H9 (cell line): ENCODE measurements around the gene P2RY4. TPM values are rescaled to one million over a fixed set of nuclear protein-coding genes. Genes with fewer than 3 reads are reported as not detected.
A peak's percentile ranks its signal among the peaks of the same experiment; 100 is the strongest.

Experiments
- DNase-seq: peaks from one replicate; pipeline ENCODE4 v3.0.0-alpha.2; 2017
- H2AFZ ChIP-seq: one replicate; pipeline ENCODE4 v1.6.1; 2013; ENCODE audit warnings: mild to moderate bottlenecking, low read length, control low read depth, moderate library complexity
- H2AK5ac ChIP-seq: 2 replicates; pipeline ENCODE4 v1.6.1; 2013; ENCODE audit warnings: low read length, control low read depth, mixed read lengths; ENCODE audit not compliant: insufficient read length
- H2BK120ac ChIP-seq: one replicate; pipeline ENCODE4 v1.6.1; 2013; ENCODE audit warnings: low read depth, mild to moderate bottlenecking, low read length, control low read depth, inconsistent platforms; ENCODE audit not compliant: poor library complexity, severe bottlenecking
- H2BK12ac ChIP-seq: 2 replicates; pipeline ENCODE4 v1.6.1; 2013; ENCODE audit warnings: low read length, control low read depth, mixed read lengths, low read depth; ENCODE audit not compliant: insufficient read length
- H2BK15ac ChIP-seq: 2 replicates; pipeline ENCODE4 v1.6.1; 2013; ENCODE audit warnings: low read depth, low read length, control low read depth
- H2BK20ac ChIP-seq: one replicate; pipeline ENCODE4 v1.6.1; 2013; ENCODE audit warnings: low read depth, mild to moderate bottlenecking, low read length, control low read depth, inconsistent platforms; ENCODE audit not compliant: poor library complexity, severe bottlenecking
- H2BK5ac ChIP-seq: 2 replicates; pipeline ENCODE4 v1.6.1; 2013; ENCODE audit warnings: low read length, control low read depth, mixed read lengths; ENCODE audit not compliant: insufficient read length
- H3K14ac ChIP-seq: 2 replicates; pipeline ENCODE4 v1.6.1; 2013; ENCODE audit warnings: low read length, control low read depth; ENCODE audit not compliant: insufficient read depth
- H3K18ac ChIP-seq: 2 replicates; pipeline ENCODE4 v1.6.1; 2013; ENCODE audit warnings: low read depth, mild to moderate bottlenecking, mixed read lengths, low read length, control low read depth; ENCODE audit not compliant: insufficient read length
- H3K23ac ChIP-seq: 2 replicates; pipeline ENCODE4 v1.6.1; 2013; ENCODE audit warnings: low read length, control low read depth, mixed read lengths, low read depth; ENCODE audit not compliant: insufficient read length
- H3K23me2 ChIP-seq: 2 replicates; pipeline ENCODE4 v1.6.1; 2013; ENCODE audit warnings: low read depth, mild to moderate bottlenecking, mixed read lengths, low read length, control low read depth; ENCODE audit not compliant: insufficient read length, poor library complexity, severe bottlenecking
- H3K27ac ChIP-seq: 2 replicates; pipeline ENCODE4 v1.5.1; 2013; ENCODE audit warnings: low read length, control low read depth, mixed read lengths, low read depth; ENCODE audit not compliant: insufficient read length
- H3K27me3 ChIP-seq: 2 replicates; pipeline ENCODE4 v1.6.1; 2013; ENCODE audit warnings: low read length, control low read depth, inconsistent platforms; ENCODE audit not compliant: insufficient read depth
- H3K4ac ChIP-seq: 2 replicates; pipeline ENCODE4 v1.6.1; 2013; ENCODE audit warnings: low read depth, mild to moderate bottlenecking, control low read depth, inconsistent platforms, low read length, moderate library complexity
- H3K4me1 ChIP-seq: 2 replicates; pipeline ENCODE4 v1.6.1; 2013; ENCODE audit warnings: low read length, control low read depth, inconsistent platforms; ENCODE audit not compliant: insufficient read depth
- H3K4me2 ChIP-seq: 2 replicates; pipeline ENCODE4 v1.6.1; 2013; ENCODE audit warnings: low read length, control low read depth, mixed read lengths; ENCODE audit not compliant: insufficient read length, insufficient read depth
- H3K56ac ChIP-seq: 2 replicates; pipeline ENCODE4 v1.6.1; 2013; ENCODE audit warnings: low read depth, mild to moderate bottlenecking, mixed read lengths, low read length, control low read depth; ENCODE audit not compliant: insufficient read length
- H3K79me1 ChIP-seq: 2 replicates; pipeline ENCODE4 v1.6.1; 2013; ENCODE audit warnings: low read depth, mild to moderate bottlenecking, moderate library complexity, low read length, control low read depth, inconsistent platforms; ENCODE audit not compliant: insufficient read depth, poor library complexity, severe bottlenecking
- H3K79me2 ChIP-seq: 2 replicates; pipeline ENCODE4 v1.6.1; 2013; ENCODE audit warnings: low read length, control low read depth, inconsistent platforms; ENCODE audit not compliant: insufficient read depth
- H3K9ac ChIP-seq: 2 replicates; pipeline ENCODE4 v1.6.1; 2013; ENCODE audit warnings: low read length, control low read depth, mixed read lengths; ENCODE audit not compliant: insufficient read length; ENCODE audit errors: extremely low read depth
- H3K9me3 ChIP-seq: one replicate; pipeline ENCODE4 v1.6.1; 2013; ENCODE audit warnings: low read depth, low read length, inconsistent platforms; ENCODE audit not compliant: control insufficient read depth
- H3T11ph ChIP-seq: one replicate; pipeline ENCODE4 v1.6.1; 2013; ENCODE audit warnings: mild to moderate bottlenecking, low read length, control low read depth, inconsistent platforms
- H4K20me1 ChIP-seq: one replicate; pipeline ENCODE4 v1.6.1; 2013; ENCODE audit not compliant: control insufficient read depth, insufficient read length, insufficient read depth
- H4K5ac ChIP-seq: 2 replicates; pipeline ENCODE4 v1.6.1; 2013; ENCODE audit warnings: low read depth, mild to moderate bottlenecking, mixed read lengths, low read length, control low read depth; ENCODE audit not compliant: insufficient read length
- H4K8ac ChIP-seq: replicated peaks from 2 replicates; pipeline ENCODE4 v1.6.1; 2013; ENCODE audit warnings: low read length, control low read depth, mixed read lengths, low read depth; ENCODE audit not compliant: insufficient read length
- H4K91ac ChIP-seq: 2 replicates; pipeline ENCODE4 v1.6.1; 2013; ENCODE audit warnings: low read depth, mild to moderate bottlenecking, moderate library complexity, mixed read lengths, low read length, control low read depth; ENCODE audit not compliant: insufficient read length
- H3K27ac Mint-ChIP-seq, 3 experiments: 2 replicates in 2 of 3; 3 replicates in 1 of 3; pipeline ENCODE4 v1.8.0; 2020 to 2021; ENCODE audit warnings: mixed read lengths in 3 of 3, mild to moderate bottlenecking in 1 of 3, moderate library complexity in 1 of 3
- H3K27me3 Mint-ChIP-seq: 2 replicates; pipeline ENCODE4 v1.8.0; 2021; ENCODE audit warnings: low read depth, mild to moderate bottlenecking, moderate library complexity, mixed read lengths
- H3K36me3 Mint-ChIP-seq, 3 experiments: 2 replicates in 2 of 3; 3 replicates in 1 of 3; pipeline ENCODE4 v1.8.0; 2020 to 2021; ENCODE audit warnings: low read depth in 3 of 3, mixed read lengths in 3 of 3; ENCODE audit not compliant: insufficient read depth in 1 of 3
- H3K4me1 Mint-ChIP-seq, 2 experiments: 2 replicates each; pipeline ENCODE4 v1.8.0; 2020; ENCODE audit warnings: mixed read lengths in 2 of 2
- H3K4me3 Mint-ChIP-seq, 2 experiments: 2 replicates in 1 of 2; 3 replicates in 1 of 2; pipeline ENCODE4 v1.8.0; 2020 to 2021; ENCODE audit warnings: mild to moderate bottlenecking in 2 of 2, mixed read lengths in 2 of 2, moderate library complexity in 1 of 2
- H3K9me3 Mint-ChIP-seq, 2 experiments: 2 replicates in 1 of 2; 3 replicates in 1 of 2; pipeline ENCODE4 v1.8.0; 2020; ENCODE audit warnings: mild to moderate bottlenecking in 2 of 2, mixed read lengths in 2 of 2, moderate library complexity in 1 of 2
- WGBS: extraction: QIAGEN DNeasy Blood & Tissue Kit; methylation state at CpG from one replicate; pipeline ENCODE4 v1.1.7; 2013; ENCODE audit warnings: missing lambda C conversion rate, low lambda C conversion rate, mixed read lengths; ENCODE audit not compliant: insufficient read length; ENCODE audit errors: extremely low coverage; 5-methylcytosine and 5-hydroxymethylcytosine counted together
- total RNA-seq: library from RNA; stranded (reverse); gene quantifications from 2 replicates; pipeline ENCODE4 v1.2.1, GENCODE V29; 2021
- TF ChIP-seq, protein P1 (sequence below): fragments of 200-600 bp; sonication (generic); conservative IDR thresholded peaks from 3 replicates; pipeline ENCODE4 v1.8.0; 2021; ENCODE audit warnings: antibody characterized with exemption, mild to moderate bottlenecking

P2RY4 gene
- total RNA-seq, 1 experiment from 2014 or later = not detected

DNA sequence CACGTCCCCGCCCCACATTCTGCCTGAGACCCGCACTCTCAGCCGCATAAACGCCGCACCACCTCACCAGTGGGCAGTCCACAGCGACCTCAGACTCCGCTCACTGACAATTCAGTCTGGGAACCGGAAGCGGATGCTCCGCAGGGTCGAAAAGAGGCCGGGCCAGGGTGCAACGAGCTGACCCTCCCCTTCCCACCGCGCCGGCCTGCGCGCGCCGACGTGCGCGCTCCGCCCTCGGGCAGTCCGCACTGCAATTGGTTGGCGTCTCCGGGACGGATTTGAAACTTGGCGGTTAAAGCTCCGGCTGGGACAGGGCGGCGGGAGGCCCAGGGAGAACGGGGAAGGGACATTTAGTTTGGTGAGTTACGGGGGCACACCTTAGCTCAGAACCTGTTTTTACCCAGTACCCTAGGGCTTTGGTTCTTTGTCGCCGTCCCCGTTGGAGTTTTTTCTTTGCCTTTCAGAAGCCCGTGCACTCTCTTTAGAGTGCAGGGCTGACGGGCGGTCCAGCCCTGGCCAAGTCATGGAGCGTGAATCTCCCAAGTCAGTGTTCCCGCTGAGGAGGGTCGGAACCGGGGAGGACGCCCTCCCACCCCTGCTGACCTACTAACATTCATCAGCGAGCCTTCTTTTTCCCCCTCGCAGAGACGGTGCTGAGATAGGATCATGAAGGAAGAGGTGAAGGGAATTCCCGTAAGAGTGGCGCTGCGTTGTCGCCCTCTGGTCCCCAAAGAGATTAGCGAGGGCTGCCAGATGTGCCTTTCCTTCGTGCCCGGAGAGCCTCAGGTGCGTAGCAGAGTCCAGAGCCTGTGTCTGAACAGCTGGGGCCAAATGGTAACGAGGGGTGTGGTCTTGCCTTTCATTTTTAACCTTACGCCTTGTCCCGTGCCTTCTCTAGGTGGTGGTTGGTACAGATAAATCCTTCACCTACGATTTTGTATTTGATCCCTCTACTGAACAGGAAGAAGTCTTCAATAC, 30.1 kb upstream of the P2RY4 start, which contains the start of the genes KIF4A and PDZD11:
KIF4A (plus strand) TSS at position 312 of the 978 bp plus-strand sequence; CDS start at position 667, 355 bp downstream.
PDZD11 (minus strand) TSS at position 135 of the 978 bp plus-strand sequence. CDS start 586 bp downstream, outside the sequence.
- Histone ChIP-seq H2BK12ac (no peak within 1 kb of the TSS), H3T11ph (no peak within 1 kb of the TSS), H4K8ac (no peak within 1 kb of the TSS), H4K5ac (no peak within 1 kb of the TSS), H2BK120ac (no peak within 1 kb of the TSS), H3K27me3 (no peaks in the 10 kb centered on the region), H3K4me2 (peak within 1 kb of the TSS; percentile 59), H3K56ac (no peak within 1 kb of the TSS), H3K18ac (no peak within 1 kb of the TSS), H2BK5ac (no peak within 1 kb of the TSS), H2BK20ac (no peak within 1 kb of the TSS), H3K79me2 (no peaks in the 10 kb centered on the region), H3K23me2 (no peaks in the 10 kb centered on the region), H4K20me1 (no peaks in the 10 kb centered on the region), H3K27ac (no peak within 1 kb of the TSS), H3K9me3 (peaks cover 25% of the 10 kb centered on the region), H4K91ac (no peak within 1 kb of the TSS), H3K14ac (no peak within 1 kb of the TSS), H3K79me1 (no peaks in the 10 kb centered on the region), H3K4me1 (no peaks in the 10 kb centered on the region), H2BK15ac (no peak within 1 kb of the TSS), H3K4ac (no peak within 1 kb of the TSS), H2AK5ac (no peak within 1 kb of the TSS), H2AFZ (no peak within 1 kb of the TSS), H3K9ac (peak within 1 kb of the TSS; percentile 49), H3K23ac (no peak within 1 kb of the TSS)
- Mint-ChIP-seq H3K4me3 (peak within 1 kb of the TSS; percentile 92 to 97), H3K36me3 (peaks cover 8 to 47% (median 35%) of the 10 kb centered on the region in 3 experiments), H3K27ac (peak within 1 kb of the TSS; percentile 78 to 99 (median 93); a peak in 6 of 7 replicates), H3K9me3 (peaks cover 64 to 78% of the 10 kb centered on the region in 2 experiments), H3K4me1 (peaks cover 9 to 14% of the 10 kb centered on the region in 2 experiments), H3K27me3 (no peaks in the 10 kb centered on the region)
- TF ChIP-seq, protein P1, sequence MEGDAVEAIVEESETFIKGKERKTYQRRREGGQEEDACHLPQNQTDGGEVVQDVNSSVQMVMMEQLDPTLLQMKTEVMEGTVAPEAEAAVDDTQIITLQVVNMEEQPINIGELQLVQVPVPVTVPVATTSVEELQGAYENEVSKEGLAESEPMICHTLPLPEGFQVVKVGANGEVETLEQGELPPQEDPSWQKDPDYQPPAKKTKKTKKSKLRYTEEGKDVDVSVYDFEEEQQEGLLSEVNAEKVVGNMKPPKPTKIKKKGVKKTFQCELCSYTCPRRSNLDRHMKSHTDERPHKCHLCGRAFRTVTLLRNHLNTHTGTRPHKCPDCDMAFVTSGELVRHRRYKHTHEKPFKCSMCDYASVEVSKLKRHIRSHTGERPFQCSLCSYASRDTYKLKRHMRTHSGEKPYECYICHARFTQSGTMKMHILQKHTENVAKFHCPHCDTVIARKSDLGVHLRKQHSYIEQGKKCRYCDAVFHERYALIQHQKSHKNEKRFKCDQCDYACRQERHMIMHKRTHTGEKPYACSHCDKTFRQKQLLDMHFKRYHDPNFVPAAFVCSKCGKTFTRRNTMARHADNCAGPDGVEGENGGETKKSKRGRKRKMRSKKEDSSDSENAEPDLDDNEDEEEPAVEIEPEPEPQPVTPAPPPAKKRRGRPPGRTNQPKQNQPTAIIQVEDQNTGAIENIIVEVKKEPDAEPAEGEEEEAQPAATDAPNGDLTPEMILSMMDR = no peak
- peak; percentile 80 for DNase-seq
- no CpG with 5 or more reads among the region's 62 CpGs for WGBS
